Endothelial cell of umbilical vein (primary cell): Measurements from ENCODE around the gene USP7. TPM values are rescaled to one million over a fixed set of nuclear protein-coding genes. Genes with fewer than 3 reads are reported as not detected.
A peak's percentile ranks its signal among the peaks of the same experiment; 100 is the strongest.

Experiments
- BruUV-seq: library from RNA; stranded (reverse); fragments of 400-500 nt; replicated peaks from 2 replicates; lab custom pipeline; 2021; lab: Mats Ljungman, UMichigan
- CTCF ChIA-PET: fragments of 300-600, 350-600 bp; sonication (Branson Sonifier 250); formaldehyde crosslinking; loops from one replicate; lab custom pipeline; 2021; ENCODE audit warnings: antibody characterized with exemption, inconsistent platforms; lab: Charles Lee
- POLR2A ChIA-PET: fragments of 300-600, 350-600 bp; sonication (Branson Sonifier 250); formaldehyde crosslinking; loops from one replicate; lab custom pipeline; 2021; ENCODE audit warnings: antibody characterized with exemption, inconsistent platforms; lab: Charles Lee
- DNase-seq: peaks from one replicate; pipeline ENCODE4 v3.0.0-alpha.2; 2011; ENCODE audit warnings: low read depth, low spot score
- FAIRE-seq: peaks from 2 replicates; lab custom pipeline; 2011; peaks lifted over from hg19 to GRCh38; lab: Jason Lieb, UNC
- H2AFZ ChIP-seq: 2 replicates; pipeline ENCODE4 v1.6.0; 2012; ENCODE audit warnings: low read depth, low read length, control low read depth, inconsistent platforms
- H3K27ac ChIP-seq: 2 replicates; pipeline ENCODE4 v1.5.1; 2011; ENCODE audit warnings: low read depth, mild to moderate bottlenecking, control low read depth, low read length, moderate library complexity; ENCODE audit not compliant: insufficient read depth
- H3K27me3 ChIP-seq, 2 experiments: 2 replicates each; pipeline versions ENCODE4 v1.6.0 to v1.6.1; 2011; ENCODE audit warnings: low read length in 2 of 2, mixed read lengths in 1 of 2; ENCODE audit not compliant: control insufficient read depth in 2 of 2, insufficient read depth in 2 of 2
- H3K36me3 ChIP-seq, 2 experiments: 2 replicates in 1 of 2; 3 replicates in 1 of 2; pipeline ENCODE4 v1.5.1; 2011; ENCODE audit warnings: low read length in 2 of 2, mild to moderate bottlenecking in 1 of 2, moderate library complexity in 1 of 2; ENCODE audit not compliant: control insufficient read depth in 2 of 2, insufficient read depth in 2 of 2; ENCODE audit errors: extremely low read depth in 1 of 2
- H3K4me1 ChIP-seq: 3 replicates; pipeline ENCODE4 v1.5.1; 2011; ENCODE audit warnings: mild to moderate bottlenecking, low read length; ENCODE audit not compliant: control insufficient read depth, insufficient read depth; ENCODE audit errors: extremely low read depth
- H3K4me2 ChIP-seq: 2 replicates; pipeline ENCODE4 v1.6.1; 2011; ENCODE audit warnings: low read length, control low read depth, mixed read lengths; ENCODE audit not compliant: insufficient read depth
- H3K4me3 ChIP-seq, 3 experiments: fragments of 200-600 bp in 1 of 3; sonication (generic), shearing (Covaris generic) in 1 of 3; replicated peaks in 1 of 3; 2 replicates each; pipeline ENCODE4 v1.5.1; 2011 to 2016; ENCODE audit warnings: control low read depth in 3 of 3, low read length in 3 of 3, mild to moderate bottlenecking in 2 of 3, inconsistent platforms in 1 of 3, low read depth in 1 of 3, moderate library complexity in 1 of 3; ENCODE audit not compliant: insufficient read depth in 1 of 3
- H3K79me2 ChIP-seq: 2 replicates; pipeline ENCODE4 v1.6.0; 2012; ENCODE audit warnings: low read length, inconsistent platforms; ENCODE audit not compliant: control insufficient read depth, insufficient read depth
- H3K9ac ChIP-seq: replicated peaks from 2 replicates; pipeline ENCODE3; 2011; ENCODE audit warnings: low read length, control low read depth; ENCODE audit not compliant: insufficient read depth; ENCODE audit errors: extremely low read depth
- H3K9me1 ChIP-seq: replicated peaks from 3 replicates; pipeline ENCODE4 v1.6.0; 2011; ENCODE audit warnings: mild to moderate bottlenecking, low read length; ENCODE audit not compliant: control insufficient read depth, insufficient read depth; ENCODE audit errors: extremely low read depth
- H3K9me3 ChIP-seq: replicated peaks from 2 replicates; pipeline ENCODE4 v1.5.1; 2012; ENCODE audit warnings: low read length, inconsistent platforms; ENCODE audit not compliant: control insufficient read depth, insufficient read depth
- H4K20me1 ChIP-seq: replicated peaks from 2 replicates; pipeline ENCODE3; 2011; ENCODE audit warnings: mild to moderate bottlenecking, low read length; ENCODE audit not compliant: control insufficient read depth, insufficient read depth; ENCODE audit errors: extremely low read depth
- CTCF ChIP-seq, 2 donors: IDR thresholded peaks; 1 replicate in 1 of 2; 2 replicates in 1 of 2; pipeline ENCODE4 v1.5.1; 2011; ENCODE audit warnings: low read length in 2 of 2, mild to moderate bottlenecking in 2 of 2, moderate library complexity in 2 of 2, control low read depth in 1 of 2, inconsistent platforms in 1 of 2, low read depth in 1 of 2; ENCODE audit not compliant: insufficient read depth in 1 of 2; ENCODE audit errors: extremely low read depth in 1 of 2
- EZH2 ChIP-seq: IDR thresholded peaks from 2 replicates; pipeline ENCODE4 v1.6.1; 2012; ENCODE audit warnings: borderline replicate concordance, low read depth, mild to moderate bottlenecking, moderate library complexity, low read length, inconsistent platforms; ENCODE audit not compliant: severe bottlenecking
- FOS ChIP-seq: IDR thresholded peaks from 2 replicates; pipeline ENCODE4 v1.6.1; 2011; ENCODE audit warnings: mild to moderate bottlenecking, low read length, moderate library complexity, borderline replicate concordance; ENCODE audit not compliant: insufficient read depth
- GATA2 ChIP-seq: IDR thresholded peaks from 2 replicates; pipeline ENCODE4 v1.7.0; 2011; ENCODE audit warnings: low read depth, mild to moderate bottlenecking, moderate library complexity, mixed read lengths, low read length; ENCODE audit not compliant: insufficient read length, insufficient read depth
- JUN ChIP-seq: IDR thresholded peaks from 2 replicates; pipeline ENCODE4 v1.6.1; 2011; ENCODE audit warnings: borderline replicate concordance, low read depth; ENCODE audit not compliant: insufficient read length, insufficient read depth
- MYC ChIP-seq: IDR thresholded peaks from one replicate; pipeline ENCODE4 v1.6.1; 2011; ENCODE audit warnings: mild to moderate bottlenecking, low read depth, low read length
- POLR2A ChIP-seq: IDR thresholded peaks from 2 replicates; pipeline ENCODE4 v1.6.1; 2012; ENCODE audit warnings: low read depth, mild to moderate bottlenecking, control low read depth, low read length
- POLR2AphosphoS5 ChIP-seq: IDR thresholded peaks from 2 replicates; pipeline ENCODE4 v1.6.1; 2012; ENCODE audit warnings: low read depth, mild to moderate bottlenecking, control low read depth, low read length, moderate library complexity; ENCODE audit not compliant: insufficient read depth
- dilution Hi-C: fragments of 300-500 bp; cut with MboI; formaldehyde crosslinking; loops from one replicate; pipeline ENCODE4 v1.15.0; 2019; ENCODE audit warnings: low sequenced_read_pairs; ENCODE audit not compliant: extremely low pct_ligation_motif_present
- intact Hi-C: fragments of 100-400 bp; cut with micrococcal nuclease; formaldehyde crosslinking; loops from one replicate; pipeline ENCODE4 v1.10.0; 2022
- polyA plus RNA-seq, 4 experiments: library from polyadenylated mRNA; depleted of rRNA in 3 of 4; stranded (reverse) in 3 of 4; unstranded in 1 of 4; fragments of >200 nt; gene quantifications; 2 replicates each; pipeline versions ENCODE4 v1.2.1 to v1.2.3, GENCODE V29; 2011 to 2012; ENCODE audit warnings: missing spikeins in 1 of 4
- total RNA-seq: library from RNA; stranded (reverse); gene quantifications from 2 replicates; pipeline ENCODE4 v1.2.3, GENCODE V29; 2021
- TF ChIP-seq, protein P1 (sequence below): IDR thresholded peaks from 2 replicates; pipeline ENCODE4 v1.6.1; 2011; ENCODE audit not compliant: insufficient read depth, insufficient read length

USP7 gene
- total and polyA plus RNA-seq, 2 donors (not counting 3 experiments of a cell fraction or from before 2014, with no cell fraction given) = 17.7 to 130 TPM

DNA sequence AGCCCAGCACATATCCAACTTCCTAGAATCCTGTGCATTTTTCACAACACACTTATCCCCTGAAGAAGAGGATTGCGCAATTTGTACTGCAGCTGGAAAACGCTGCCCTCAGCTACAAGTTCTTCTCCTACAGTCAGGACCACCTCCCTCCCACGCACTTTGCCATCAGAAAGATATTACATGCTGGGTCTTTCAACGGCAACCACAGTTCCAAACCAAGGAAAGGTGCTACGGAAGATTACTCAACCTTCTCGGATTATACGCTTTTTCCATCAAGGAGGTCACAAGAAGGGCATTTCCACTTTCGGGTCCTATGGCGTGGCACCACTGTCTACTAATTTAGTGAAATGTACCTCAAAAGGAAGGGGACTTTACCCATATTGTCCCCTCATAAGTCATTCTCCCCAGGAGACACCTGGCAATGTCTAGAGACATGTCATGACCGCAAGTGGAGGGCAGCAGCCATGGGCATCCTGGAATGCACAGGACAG is 35.2 kb downstream of the USP7 start:
- ChIA-PET CTCF (interaction anchor here (0.8 to 1.3 kb wide), 2 partner anchors 8 to 80 kb away, joined by 3 read pairs; no protein-coding TSS in a partner anchor), POLR2A (no interaction called here)
- BruUV-seq = TSS peak; percentile 4
- no peak for TF ChIP-seq CTCF (IDR thresholded peaks at IDR 0.05; ENCODE audit: extremely low read depth in 1 of 2, insufficient read depth in 1 of 2, low read depth in 1 of 2, low read length in 2 of 2)
- no peak for TF ChIP-seq MYC
- dilution Hi-C loops = no loop called here
- Histone ChIP-seq H3K9me3 (no peaks in the 10 kb centered on the region), H3K27ac (no peak overlapping the region), H2AFZ (no peak overlapping the region), H3K4me2 (no peak overlapping the region), H3K4me3 (no peak overlapping the region), H3K79me2 (peaks cover 95% of the 10 kb centered on the region), H3K27me3 (no peaks in the 10 kb centered on the region), H4K20me1 (peaks cover 22% of the 10 kb centered on the region), H3K9me1 (no peaks in the 10 kb centered on the region), H3K9ac (no peak overlapping the region), H3K36me3 (peaks cover 6 to 15% of the 10 kb centered on the region in 2 experiments), H3K4me1 (no peaks in the 10 kb centered on the region)
- intact Hi-C loops = no loop called here
- DNase-seq (no peak), FAIRE-seq (no peak)

- H3K4me3 ChIP-seq = no peak overlapping the region
- H3K27me3 ChIP-seq = no peaks in the 10 kb centered on the region
- H3K4me2 ChIP-seq = no peak overlapping the region
- H3K9me3 ChIP-seq = no peaks in the 10 kb centered on the region
- H3K79me2 ChIP-seq = peaks cover 87% of the 10 kb centered on the region
- peaks cover 9 to 18% of the 10 kb centered on the region in 2 experiments for H3K36me3 ChIP-seq
- no peaks in the 10 kb centered on the region for H3K9me1 ChIP-seq
- ChIA-PET CTCF (interaction anchor here (2.6 kb wide), 1 partner anchor 82 kb away, joined by 11 read pairs; no protein-coding TSS in a partner anchor), POLR2A (no interaction called here)
- no peak overlapping the region for H3K9ac ChIP-seq
- dilution Hi-C loops (no loop called here), intact Hi-C loops (no loop called here)
- FAIRE-seq (no peak), DNase-seq (no peak)
- H3K27ac ChIP-seq = no peak overlapping the region
- no peak overlapping the region for H2AFZ ChIP-seq
- H3K4me1 ChIP-seq = no peaks in the 10 kb centered on the region
- no TSS peak for BruUV-seq
- no peak for TF ChIP-seq MYC
- no peak for TF ChIP-seq JUN
- no peak for TF ChIP-seq CTCF (IDR thresholded peaks at IDR 0.05; ENCODE audit: extremely low read depth in 1 of 2, insufficient read depth in 1 of 2, low read depth in 1 of 2, low read length in 2 of 2)
- no peak for TF ChIP-seq POLR2A
- TF ChIP-seq POLR2AphosphoS5 = no peak
- no peak for TF ChIP-seq FOS
- TF ChIP-seq, protein P1, sequence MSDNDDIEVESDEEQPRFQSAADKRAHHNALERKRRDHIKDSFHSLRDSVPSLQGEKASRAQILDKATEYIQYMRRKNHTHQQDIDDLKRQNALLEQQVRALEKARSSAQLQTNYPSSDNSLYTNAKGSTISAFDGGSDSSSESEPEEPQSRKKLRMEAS = no peak
- TF ChIP-seq GATA2 = no peak
- no peak for TF ChIP-seq EZH2
- peaks cover 12% of the 10 kb centered on the region for H4K20me1 ChIP-seq
Measured at GRCh38 chr16:8926827-8927226, 36.9 kb downstream of the USP7 start.
